OCI-LY7 (cell line): ENCODE measurements around the gene CCDC134. TPM values are rescaled to one million over a fixed set of nuclear protein-coding genes. Genes with fewer than 3 reads are reported as not detected.

ENCODE experiments used
- BruUV-seq: library from RNA; stranded (reverse); fragments of 400-500 nt; replicated peaks from 2 replicates; lab custom pipeline; 2021; lab: Mats Ljungman, UMichigan
- CTCF ChIA-PET: fragments of 300-600 bp; sonication (Branson Sonifier 250); formaldehyde crosslinking; loops from one replicate; lab custom pipeline; 2022; ENCODE audit warnings: antibody characterized with exemption; ENCODE audit not compliant: unreplicated experiment; lab: Charles Lee
- POLR2A ChIA-PET: fragments of 300-600 bp; sonication (Branson Sonifier 250); formaldehyde crosslinking; loops from one replicate; lab custom pipeline; 2022; ENCODE audit warnings: antibody characterized with exemption; lab: Charles Lee
- DNase-seq: peaks from one replicate; pipeline ENCODE4 v3.0.0-alpha.2; 2015; ENCODE audit warnings: low spot score
- H2AFZ ChIP-seq: fragments of 200-600 bp; sonication (generic), shearing (Covaris generic); 2 replicates; pipeline ENCODE4 v1.6.1; 2014; ENCODE audit warnings: mild to moderate bottlenecking, antibody characterized with exemption, low read length, moderate library complexity
- H3K27ac ChIP-seq: fragments of 200-600 bp; sonication (generic); 2 replicates; pipeline ENCODE4 v1.5.1; 2014; ENCODE audit warnings: mixed run types, low read depth, mild to moderate bottlenecking, moderate library complexity, low read length, inconsistent platforms; ENCODE audit not compliant: poor library complexity, severe bottlenecking
- H3K36me3 ChIP-seq: fragments of 200-600 bp; sonication (generic); 2 replicates; pipeline ENCODE4 v1.6.1; 2014; ENCODE audit warnings: mild to moderate bottlenecking, antibody characterized with exemption, low read length, moderate library complexity, mixed read lengths; ENCODE audit not compliant: insufficient read depth
- H3K4me1 ChIP-seq: fragments of 200-600 bp; sonication (generic); 2 replicates; pipeline ENCODE4 v1.5.1; 2014; ENCODE audit warnings: mild to moderate bottlenecking, low read length; ENCODE audit not compliant: insufficient read depth, poor library complexity, severe bottlenecking
- H3K4me2 ChIP-seq: fragments of 200-600 bp; sonication (generic); 2 replicates; pipeline ENCODE4 v1.6.1; 2014; ENCODE audit warnings: mild to moderate bottlenecking, low read length
- H3K4me3 ChIP-seq: fragments of 200-600 bp; sonication (generic); 2 replicates; pipeline ENCODE4 v1.5.1; 2014; ENCODE audit warnings: mild to moderate bottlenecking, low read depth, low read length; ENCODE audit not compliant: poor library complexity, severe bottlenecking
- H3K79me2 ChIP-seq: fragments of 200-600 bp; sonication (generic); 2 replicates; pipeline ENCODE4 v1.6.1; 2016; ENCODE audit warnings: low read depth, mild to moderate bottlenecking, low read length, moderate library complexity, mixed read lengths; ENCODE audit not compliant: insufficient read depth
- H3K9me2 ChIP-seq: fragments of 200-600 bp; sonication (generic); 2 replicates; pipeline ENCODE4 v1.6.1; 2016; ENCODE audit warnings: mild to moderate bottlenecking, low read length, mixed read lengths; ENCODE audit not compliant: insufficient read depth
- H3K9me3 ChIP-seq: fragments of 200-600 bp; sonication (generic); 2 replicates; pipeline ENCODE4 v1.6.1; 2014; ENCODE audit warnings: mild to moderate bottlenecking, mixed run types, low read length, mixed read lengths
- H4K20me1 ChIP-seq: fragments of 200-600 bp; sonication (generic); 2 replicates; pipeline ENCODE4 v1.6.1; 2014; ENCODE audit warnings: mild to moderate bottlenecking, antibody characterized with exemption, low read length, moderate library complexity, mixed read lengths; ENCODE audit not compliant: insufficient read depth
- CTCF ChIP-seq: fragments of 200-600 bp; sonication (generic); conservative IDR thresholded peaks from 2 replicates; pipeline ENCODE4 v1.5.1; 2014; ENCODE audit warnings: mild to moderate bottlenecking, antibody characterized with exemption, low read length, moderate library complexity, mixed read lengths
- EZH2phosphoT487 ChIP-seq: fragments of 200-600 bp; sonication (generic); IDR thresholded peaks from 2 replicates; pipeline ENCODE4 v1.6.1; 2018; ENCODE audit warnings: low read depth, borderline replicate concordance, mild to moderate bottlenecking, mixed run types, antibody characterized with exemption, low read length, moderate library complexity, mixed read lengths
- intact Hi-C: fragments of 100-400 bp; cut with micrococcal nuclease; formaldehyde crosslinking; loops from one replicate; pipeline ENCODE4 v1.10.0; 2022; ENCODE audit not compliant: unreplicated experiment
- total RNA-seq, 2 experiments: library from RNA; depleted of rRNA in 1 of 2; stranded (reverse); fragments of >200 nt in 1 of 2; shearing (Covaris generic) in 1 of 2; gene quantifications; 2 replicates each; pipeline ENCODE4 v1.2.3, GENCODE V29; 2014 to 2022

CCDC134 gene
- total RNA-seq, 2 experiments from 2014 or later = 17.3 to 23.8 TPM

- Histone ChIP-seq H2AFZ (no peak overlapping the region), H3K9me3 (no peaks in the 10 kb centered on the region), H3K27ac (no peak overlapping the region), H3K79me2 (no peaks in the 10 kb centered on the region), H3K4me1 (no peaks in the 10 kb centered on the region), H3K4me2 (no peak overlapping the region), H3K36me3 (no peaks in the 10 kb centered on the region), H4K20me1 (no peaks in the 10 kb centered on the region), H3K4me3 (no peak overlapping the region), H3K9me2 (no peaks in the 10 kb centered on the region)
- ChIA-PET CTCF (interaction anchor here (1.3 kb wide), 1 partner anchor 66 kb away, joined by 6 read pairs; no protein-coding TSS in a partner anchor), POLR2A (no interaction called here)
- intact Hi-C loops = loop anchor here (1.0 kb wide), 1 partner anchor 66 kb away; no protein-coding TSS in a partner anchor
- TF ChIP-seq EZH2phosphoT487 = no peak
- TF ChIP-seq CTCF = peak; percentile 89
- BruUV-seq = no TSS peak
- peak; percentile 72 for DNase-seq
Measured at GRCh38 chr22:41762980-41763779, 37.3 kb upstream of the CCDC134 start.

- no peaks in the 10 kb centered on the region for H3K9me3 ChIP-seq
- no peaks in the 10 kb centered on the region for H4K20me1 ChIP-seq
- no TSS peak for BruUV-seq
- no peaks in the 10 kb centered on the region for H3K36me3 ChIP-seq
- ChIA-PET POLR2A (interaction anchor here (0.7 to 1.1 kb wide), 3 partner anchors 13 to 34 kb away, joined by 3 to 4 read pairs (median 3); partner anchors contain the start of gene CCDC134), CTCF (no interaction called here)
- TF ChIP-seq EZH2phosphoT487 (no peak), CTCF (no peak)
- no peaks in the 10 kb centered on the region for H3K9me2 ChIP-seq
- H3K79me2 ChIP-seq = no peaks in the 10 kb centered on the region
- H3K4me2 ChIP-seq = no peak overlapping the region
- no peak for DNase-seq
- H3K4me3 ChIP-seq = no peak overlapping the region
- no peaks in the 10 kb centered on the region for H3K4me1 ChIP-seq
- no peak overlapping the region for H2AFZ ChIP-seq
- no peak overlapping the region for H3K27ac ChIP-seq
- intact Hi-C loops = no loop called here
Measured at GRCh38 chr22:41766476-41766875, 34.0 kb upstream of the CCDC134 start.

GRCh38 chr22:41768430-41768829 lies 32.0 kb upstream of the CCDC134 start:
- Histone ChIP-seq H3K4me3 (no peak overlapping the region), H4K20me1 (no peaks in the 10 kb centered on the region), H3K4me1 (no peaks in the 10 kb centered on the region), H3K4me2 (no peak overlapping the region), H3K9me2 (no peaks in the 10 kb centered on the region; the same call in 1 of the 2 replicates), H3K79me2 (no peaks in the 10 kb centered on the region), H3K9me3 (no peaks in the 10 kb centered on the region), H2AFZ (no peak overlapping the region), H3K27ac (no peak overlapping the region), H3K36me3 (no peaks in the 10 kb centered on the region)
- BruUV-seq = no TSS peak
- TF ChIP-seq CTCF = no peak
- TF ChIP-seq EZH2phosphoT487 = no peak
- DNase-seq = no peak
- intact Hi-C loops = no loop called here
- ChIA-PET CTCF (no interaction called here), POLR2A (interaction anchor here (1.3 kb wide), 1 partner anchor 16 kb away, joined by 5 read pairs; no protein-coding TSS in a partner anchor)
